NOMO-1 treated with DMSO at 0.1 percent for 48 hours (cell line): ENCODE data around the gene UQCC2.

ENCODE experiments used
- DNase-seq: peaks from one replicate; lab custom pipeline; 2025; ENCODE audit not compliant: unreplicated experiment; lab: John Stamatoyannopoulos, UW

Gene UQCC2

DNA sequence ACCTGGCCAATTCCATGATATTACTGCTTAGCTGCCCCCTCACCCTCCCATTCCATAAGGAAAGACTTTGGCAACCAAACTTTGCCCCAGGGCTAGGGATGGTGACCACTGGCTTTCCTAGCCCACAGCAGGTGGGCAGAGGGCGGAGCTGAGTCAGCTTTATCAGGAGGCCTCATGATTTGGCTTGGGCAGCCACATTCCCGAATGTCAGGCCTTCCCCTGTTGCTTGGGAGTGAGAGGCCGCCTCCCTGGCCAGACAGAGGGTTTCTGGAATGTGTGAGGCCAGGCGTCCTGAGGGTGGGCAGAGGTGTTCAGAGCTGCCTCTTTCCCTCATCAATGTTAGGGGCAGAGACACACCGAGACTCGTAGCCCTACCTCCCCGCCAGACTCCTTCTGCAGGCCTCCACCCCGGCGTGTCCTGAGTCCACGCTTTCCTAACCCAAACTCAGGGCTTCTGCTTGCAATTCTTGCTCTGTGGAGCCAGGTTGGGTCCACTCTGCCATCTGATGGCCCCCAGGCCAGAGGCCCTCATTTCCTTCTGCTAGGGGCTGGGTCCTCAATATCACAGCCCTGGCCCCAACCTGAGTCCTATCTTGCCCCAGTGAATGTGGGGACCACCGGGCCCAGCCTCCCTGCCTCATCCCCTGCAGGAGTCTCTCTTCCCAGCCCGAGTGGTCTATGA lies 19.3 kb downstream of the UQCC2 start:
- no peak for DNase-seq

GRCh38 chr6:33691456-33692077 lies 19.9 kb downstream of the UQCC2 start:
- DNase-seq, result no peak

GRCh38 chr6:33690766-33691165 lies 20.7 kb downstream of the UQCC2 start:
- no peak for DNase-seq

DNA sequence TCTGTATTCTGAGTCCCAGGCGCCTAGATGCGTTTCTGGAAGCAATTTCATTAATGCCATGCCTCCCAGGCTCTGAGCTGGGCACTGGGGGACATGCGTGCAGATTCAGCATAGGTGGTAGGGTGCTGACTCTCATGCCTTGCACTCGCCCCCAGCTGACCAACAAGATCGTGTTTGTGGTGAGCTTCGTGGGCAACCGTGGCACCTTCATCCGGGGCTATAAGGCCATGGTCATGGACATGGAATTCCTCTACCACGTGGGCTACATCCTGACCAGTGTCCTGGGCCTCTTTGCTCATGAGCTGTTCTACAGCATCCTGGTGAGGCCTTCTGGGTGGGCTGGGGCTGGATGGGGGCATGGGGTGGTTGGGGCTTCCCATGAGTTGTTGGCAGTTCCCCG lies 21.6 kb downstream of the UQCC2 start:
- no peak for DNase-seq

DNA sequence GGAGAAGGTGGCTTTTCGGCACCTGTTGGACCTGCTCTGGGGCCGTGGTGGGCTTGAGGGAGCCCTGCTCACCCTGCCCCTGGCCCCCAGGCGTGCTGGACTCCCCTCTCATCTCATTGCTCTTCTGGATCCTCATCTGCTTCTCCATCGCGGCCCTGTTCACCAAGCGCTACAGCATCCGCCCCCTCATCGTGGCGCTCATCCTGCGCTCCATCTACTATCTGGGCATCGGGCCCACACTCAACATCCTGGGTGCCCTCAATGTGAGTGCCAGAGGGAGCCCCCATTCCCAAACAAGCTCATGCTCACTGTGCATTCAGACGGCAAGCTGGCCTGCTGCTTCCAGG lies 22.4 kb downstream of the UQCC2 start:
- no peak for DNase-seq

DNA sequence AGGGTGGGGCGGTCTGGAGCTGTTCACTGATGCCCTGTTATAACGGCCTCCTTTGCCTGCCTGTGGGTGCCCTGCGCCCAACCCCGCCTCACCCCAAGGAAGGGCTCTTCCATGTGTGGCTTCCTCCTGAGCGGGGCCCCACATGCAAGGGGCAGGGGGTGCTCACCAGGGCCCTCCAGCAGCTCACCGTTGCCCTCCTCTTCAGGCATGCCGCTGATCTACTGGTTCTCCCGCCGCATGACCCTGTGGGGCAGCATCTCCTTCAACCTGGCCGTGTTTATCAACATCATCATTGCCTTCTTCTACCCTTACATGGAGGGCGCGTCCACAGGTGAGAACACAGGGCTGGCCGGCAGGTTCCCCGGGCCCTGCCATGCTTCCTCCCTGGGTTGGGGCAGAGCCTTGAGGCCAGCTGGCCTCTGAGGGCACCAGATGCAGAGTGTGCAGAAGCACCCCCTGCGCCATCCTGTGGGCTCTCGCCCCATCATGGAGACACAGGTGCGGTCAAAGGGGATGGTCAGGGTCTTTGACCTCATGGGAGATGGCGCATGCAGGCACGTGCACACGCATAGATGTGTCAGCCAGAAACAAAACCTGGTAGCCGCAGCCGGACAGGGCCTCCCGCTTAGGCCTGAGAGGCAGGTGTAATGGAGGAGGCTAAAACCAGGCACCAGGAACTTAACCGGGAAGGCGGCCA lies 22.9 kb downstream of the UQCC2 start:
- DNase-seq, result no peak

DNA sequence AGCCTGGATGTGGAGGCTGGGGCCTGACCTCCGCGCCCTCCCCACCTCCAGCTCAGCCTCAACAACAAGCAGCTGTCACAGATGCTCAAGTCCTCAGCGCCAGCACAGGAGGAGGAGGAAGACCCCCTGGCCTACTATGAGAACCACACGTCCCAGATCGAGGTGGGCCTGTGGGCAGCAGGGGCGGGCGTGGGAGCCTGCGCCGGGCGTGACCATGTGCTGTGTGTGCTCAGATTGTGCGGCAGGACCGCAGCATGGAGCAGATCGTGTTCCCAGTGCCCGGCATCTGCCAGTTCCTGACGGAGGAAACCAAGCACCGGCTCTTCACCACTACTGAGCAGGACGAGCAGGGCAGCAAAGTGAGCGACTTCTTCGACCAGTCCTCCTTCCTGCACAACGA lies 23.5 kb downstream of the UQCC2 start:
- no peak for DNase-seq

GRCh38 chr6:33686981-33687975 lies 24.2 kb downstream of the UQCC2 start:
- DNase-seq, result no peak

GRCh38 chr6:33686225-33686924 lies 25.1 kb downstream of the UQCC2 start:
- DNase-seq, result no peak

DNA sequence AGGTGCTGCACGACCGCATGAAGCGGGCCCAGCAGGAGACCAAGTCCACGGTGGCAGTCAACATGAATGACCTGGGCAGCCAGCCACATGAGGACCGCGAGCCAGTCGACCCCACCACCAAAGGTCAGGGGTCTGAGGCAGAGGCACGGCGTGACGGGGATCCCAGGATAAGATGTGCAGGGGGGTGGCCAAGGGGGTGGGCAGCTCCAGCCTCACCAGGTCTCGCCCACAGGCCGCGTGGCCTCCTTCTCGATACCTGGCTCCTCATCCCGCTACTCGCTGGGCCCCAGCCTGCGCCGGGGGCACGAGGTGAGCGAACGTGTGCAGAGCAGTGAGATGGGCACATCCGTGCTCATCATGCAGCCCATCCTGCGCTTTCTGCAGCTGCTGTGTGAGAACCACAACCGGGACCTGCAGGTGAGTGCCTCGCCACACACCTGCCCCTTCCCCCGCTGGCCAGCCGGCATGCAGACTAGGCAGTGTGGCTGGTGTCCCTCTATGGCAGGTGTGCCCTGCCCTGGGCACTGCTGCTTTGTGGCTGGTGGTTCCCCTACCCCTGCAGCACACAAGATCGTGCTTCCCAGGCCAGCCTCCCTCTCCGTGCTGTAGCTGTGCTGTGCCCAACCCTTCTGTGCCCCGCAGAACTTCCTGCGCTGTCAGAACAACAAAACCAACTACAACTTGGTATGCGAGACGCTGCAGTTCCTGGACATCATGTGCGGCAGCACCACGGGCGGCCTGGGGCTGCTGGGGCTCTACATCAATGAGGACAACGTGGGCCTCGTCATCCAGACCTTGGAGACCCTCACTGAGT lies 25.9 kb downstream of the UQCC2 start:
- no peak for DNase-seq

GRCh38 chr6:33684983-33685382 lies 26.5 kb downstream of the UQCC2 start:
- no peak for DNase-seq

DNA sequence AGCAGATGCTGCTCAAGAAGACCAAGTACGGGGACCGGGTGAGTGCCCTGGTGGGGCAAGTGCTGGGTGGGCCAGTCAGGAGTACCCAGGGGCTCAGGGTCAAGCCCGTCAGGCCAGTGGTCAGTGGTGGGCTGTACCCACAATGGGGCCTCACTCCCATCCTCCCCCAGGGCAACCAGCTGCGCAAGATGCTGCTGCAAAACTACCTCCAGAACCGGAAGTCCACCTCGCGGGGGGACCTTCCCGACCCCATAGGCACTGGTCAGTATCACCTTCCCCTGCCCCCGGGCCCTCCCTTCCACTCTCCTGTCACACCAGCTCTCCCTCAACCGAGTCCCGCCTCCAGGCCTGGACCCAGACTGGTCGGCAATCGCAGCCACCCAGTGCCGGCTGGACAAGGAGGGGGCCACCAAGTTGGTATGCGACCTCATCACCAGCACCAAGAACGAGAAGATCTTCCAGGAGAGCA lies 27.0 kb downstream of the UQCC2 start:
- no peak for DNase-seq

- no peak for DNase-seq
Measured at GRCh38 chr6:33683576-33684427, 27.7 kb downstream of the UQCC2 start.

DNA sequence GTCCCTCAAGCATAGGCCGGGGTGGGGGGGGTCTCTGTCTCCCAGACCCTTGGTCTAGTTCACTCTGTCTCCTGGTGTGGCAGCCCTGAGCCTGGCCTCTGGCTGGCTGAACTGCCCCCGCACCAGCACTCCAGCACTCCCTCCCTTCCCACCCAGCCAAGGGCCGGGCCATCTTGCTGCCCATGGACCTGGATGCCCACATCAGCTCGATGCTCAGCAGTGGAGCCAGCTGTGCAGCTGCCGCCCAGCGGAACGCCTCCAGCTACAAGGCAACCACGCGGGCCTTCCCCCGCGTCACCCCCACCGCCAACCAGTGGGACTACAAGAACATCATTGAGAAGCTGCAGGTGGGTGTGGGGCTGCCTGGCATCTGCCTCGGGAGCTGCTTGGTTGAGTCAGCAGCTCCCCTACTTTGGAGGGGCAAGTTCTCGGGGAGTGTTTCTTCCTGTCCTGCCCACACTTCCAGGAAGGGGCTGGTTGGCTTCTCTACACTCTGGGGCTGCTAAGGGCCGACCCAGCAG lies 28.4 kb downstream of the UQCC2 start:
- no peak for DNase-seq

- DNase-seq, result no peak
Measured at GRCh38 chr6:33682341-33682740, 29.2 kb downstream of the UQCC2 start.

DNA sequence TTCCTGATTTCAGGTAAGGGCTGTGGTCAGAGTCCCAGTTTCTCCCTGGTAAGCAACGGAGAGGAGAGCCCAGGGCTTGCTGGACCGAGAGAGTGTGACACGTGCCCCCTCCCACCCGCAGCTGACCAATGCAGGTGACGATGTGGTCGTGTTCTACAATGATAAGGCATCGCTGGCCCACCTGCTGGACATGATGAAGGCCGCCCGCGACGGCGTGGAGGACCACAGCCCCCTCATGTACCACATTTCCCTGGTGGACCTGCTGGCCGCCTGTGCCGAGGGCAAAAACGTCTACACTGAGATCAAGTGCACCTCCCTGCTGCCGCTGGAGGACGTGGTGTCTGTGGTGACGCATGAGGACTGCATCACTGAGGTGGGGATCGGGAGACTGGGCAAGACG lies 31.7 kb downstream of the UQCC2 start:
- no peak for DNase-seq

- DNase-seq, result no peak
Measured at GRCh38 chr6:33678932-33679490, 32.5 kb downstream of the UQCC2 start.

- no peak for DNase-seq
Measured at GRCh38 chr6:33678233-33678931, 33.1 kb downstream of the UQCC2 start.
